HL-60 (cell line): ENCODE results near the gene PIGT.

Source experiments
- DNase-seq, 2 experiments: peaks; one replicate each; pipeline ENCODE4 v3.0.0-alpha.2; 2010 to 2020; ENCODE audit warnings: low read depth in 1 of 2, low spot score in 1 of 2
- H3K27ac ChIP-seq: fragments of 250-450 bp; sonication (Bioruptor Pico); replicated peaks from 2 replicates; pipeline ENCODE4 v1.5.1; 2020; ENCODE audit warnings: mild to moderate bottlenecking, moderate library complexity
- H3K27me3 ChIP-seq: fragments of 250-450 bp; sonication (Bioruptor Pico); 2 replicates; pipeline ENCODE4 v1.5.1; 2021; ENCODE audit warnings: mild to moderate bottlenecking, moderate library complexity; ENCODE audit not compliant: insufficient read depth, poor library complexity, severe bottlenecking
- H3K4me3 ChIP-seq: replicated peaks from 2 replicates; pipeline ENCODE4 v1.5.1; 2011; ENCODE audit warnings: mild to moderate bottlenecking, control low read depth, low read length; ENCODE audit not compliant: insufficient read depth
- CTCF ChIP-seq: IDR thresholded peaks from one replicate; pipeline ENCODE4 v1.5.1; 2011; ENCODE audit warnings: low read length, control low read depth, inconsistent platforms; ENCODE audit not compliant: insufficient read depth
- GABPA ChIP-seq: IDR thresholded peaks from 2 replicates; pipeline ENCODE4 v1.6.1; 2012; ENCODE audit warnings: low read depth
- POLR2AphosphoS5 ChIP-seq: IDR thresholded peaks from 2 replicates; pipeline ENCODE4 v1.6.1; 2012; ENCODE audit warnings: low read depth
- REST ChIP-seq: IDR thresholded peaks from 2 replicates; pipeline ENCODE4 v1.6.1; 2012; ENCODE audit warnings: low read depth; ENCODE audit not compliant: insufficient replicate concordance
- SPI1 ChIP-seq: IDR thresholded peaks from 2 replicates; pipeline ENCODE4 v1.6.1; 2012; ENCODE audit warnings: low read depth, mild to moderate bottlenecking, borderline replicate concordance

Gene PIGT

GRCh38 chr20:45394221-45395113 is 21.5 kb upstream of the PIGT start:
- no peak overlapping the region for H3K27ac ChIP-seq

GRCh38 chr20:45395114-45395415 is 20.9 kb upstream of the PIGT start:
- H3K27ac ChIP-seq = no peak overlapping the region
- TF ChIP-seq SPI1 (no peak), GABPA (no peak), REST (no peak), CTCF (no peak), POLR2AphosphoS5 (no peak)
- no peaks in the 10 kb centered on the region for H3K27me3 ChIP-seq
- DNase-seq = no peak
- H3K4me3 ChIP-seq = no peak overlapping the region

More at GRCh38 chr20:45394221-45395113, 21.5 kb upstream of the PIGT start:
- TF ChIP-seq CTCF (no peak), POLR2AphosphoS5 (no peak), REST (no peak), SPI1 (no peak), GABPA (no peak)
- H3K4me3 ChIP-seq = no peak overlapping the region
- no peak for DNase-seq
- no peaks in the 10 kb centered on the region for H3K27me3 ChIP-seq

GRCh38 chr20:45399018-45399417 is 16.9 kb upstream of the PIGT start:
- DNase-seq = no peak
- Histone ChIP-seq H3K27ac (no peak overlapping the region), H3K4me3 (no peak overlapping the region), H3K27me3 (no peaks in the 10 kb centered on the region)
- TF ChIP-seq CTCF = no peak
